DMS153 treated with DMSO at 0.1 percent for 48 hours (cell line): ENCODE measurements around the gene SUFU.
"Not testable (repeated sequence)": the region's sequence is repeated elsewhere in the genome, so short reads cannot be mapped to it uniquely, and the experiment has no call there.

Experiments
- DNase-seq: peaks from one replicate; lab custom pipeline; 2025; ENCODE audit not compliant: unreplicated experiment; lab: John Stamatoyannopoulos, UW

SUFU gene

GRCh38 chr10:102511583-102512274, 8.0 kb downstream of the SUFU start:
- DNase-seq, result no peak

GRCh38 chr10:102514487-102515311, 10.9 kb downstream of the SUFU start:
- no peak for DNase-seq

DNA sequence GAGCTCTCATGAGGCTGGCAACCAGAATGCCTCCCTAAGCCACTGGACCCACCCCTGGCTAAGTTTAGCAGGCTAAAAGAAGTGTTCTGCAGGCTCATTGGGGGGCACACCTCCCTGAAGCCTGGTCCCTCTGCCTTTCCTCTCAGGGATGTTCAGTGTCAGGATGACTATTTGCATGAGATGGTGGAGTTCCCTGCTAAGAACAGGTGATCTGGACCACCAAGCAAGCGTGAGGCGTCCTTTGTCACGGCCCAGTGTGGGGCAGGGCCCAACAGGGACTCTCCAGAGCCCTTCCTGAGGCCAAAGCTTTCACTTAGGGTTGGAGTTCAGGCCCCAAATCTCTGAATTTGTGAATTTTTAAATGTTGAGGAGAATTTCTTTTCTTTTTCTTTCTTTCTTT, 12.0 kb downstream of the SUFU start:
- DNase-seq, result no peak

- DNase-seq, result no peak
Observed at GRCh38 chr10:102517553-102517952, 13.8 kb downstream of the SUFU start.

DNA sequence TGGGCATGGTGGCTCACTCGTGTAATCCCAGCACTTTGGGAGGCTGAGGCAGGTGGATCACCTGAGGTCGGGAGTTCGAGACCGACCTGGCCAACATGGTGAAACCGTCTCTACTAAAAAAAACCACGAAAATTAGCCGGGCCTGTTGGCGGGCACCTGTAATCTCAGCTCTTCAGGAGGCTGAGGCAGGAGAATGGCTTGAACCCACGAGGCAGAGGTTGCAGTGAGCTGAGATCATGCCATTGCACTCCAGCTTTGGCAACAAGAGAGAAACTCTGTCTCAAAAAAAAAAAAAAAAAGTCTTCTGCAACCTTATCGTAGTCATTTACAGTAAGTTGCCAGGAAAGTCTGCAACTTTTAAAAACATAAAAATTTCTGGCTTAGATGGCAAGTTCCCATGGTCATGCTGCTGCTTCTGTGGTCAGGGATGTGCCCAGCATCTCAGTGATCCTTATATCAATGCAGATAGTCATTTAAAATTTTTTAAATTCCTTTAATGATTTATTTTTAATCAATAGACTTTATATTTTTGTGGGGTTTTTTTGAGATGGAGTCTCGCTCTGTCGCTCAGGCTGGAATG, 15.6 kb downstream of the SUFU start:
- DNase-seq, result no peak

DNA sequence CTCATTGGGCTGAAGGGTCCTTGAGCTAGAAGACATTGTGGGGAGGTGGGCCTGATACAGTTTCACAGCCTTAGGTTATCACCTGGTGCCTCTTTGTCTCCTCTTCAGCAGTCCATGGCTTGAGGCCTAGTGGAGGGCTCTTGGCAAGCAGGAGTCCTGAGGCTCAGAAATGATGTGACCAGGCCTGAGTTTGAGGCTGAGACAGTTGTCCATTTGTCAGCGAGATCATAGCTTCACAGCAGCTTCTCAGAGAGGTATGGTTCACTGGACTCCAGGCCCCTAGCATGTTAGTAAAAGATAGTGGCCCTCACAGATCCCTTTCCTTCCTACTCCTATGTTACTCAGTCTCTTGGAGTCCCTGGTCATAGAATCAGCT, 19.1 kb downstream of the SUFU start:
- DNase-seq, result no peak

DNA sequence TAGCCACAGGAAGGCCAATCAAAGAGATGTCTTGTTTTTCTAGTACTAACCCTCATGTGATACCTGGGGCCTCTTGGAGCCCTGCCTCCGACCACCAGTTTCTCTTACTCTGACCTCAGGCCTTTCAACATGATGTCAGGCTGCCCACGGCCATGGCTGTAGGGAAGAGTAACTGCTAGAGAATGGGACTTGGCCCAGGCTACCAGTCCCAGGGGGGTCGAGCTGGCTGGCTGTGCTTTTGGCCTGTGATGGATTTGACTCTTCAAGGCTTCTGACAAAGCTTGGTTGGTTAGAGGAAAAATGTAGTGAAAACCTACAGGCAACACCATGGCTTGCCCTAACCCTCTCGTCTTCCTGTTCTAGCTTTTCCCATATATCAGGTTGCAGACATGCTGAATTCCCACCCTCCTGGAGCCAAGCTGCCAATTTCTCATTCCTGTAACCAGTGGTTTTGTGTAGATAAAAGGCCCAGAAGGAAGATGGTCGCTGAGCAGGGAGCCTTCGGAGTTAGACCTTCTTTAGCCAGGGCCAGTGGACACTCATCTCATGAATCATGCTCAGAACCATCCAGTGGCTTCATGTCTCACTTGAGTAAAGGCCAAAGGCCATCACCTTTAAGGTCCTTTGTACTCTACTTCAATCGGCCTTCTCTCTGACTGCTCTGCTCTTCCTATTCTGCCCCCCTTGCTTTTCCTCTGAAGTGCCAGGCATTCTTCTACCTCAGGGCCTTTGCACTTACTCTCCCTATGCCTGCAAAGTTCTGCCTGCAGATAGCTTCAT, 19.7 kb downstream of the SUFU start:
- DNase-seq, result no peak

GRCh38 chr10:102524746-102525145, 21.0 kb downstream of the SUFU start:
- no peak for DNase-seq

DNA sequence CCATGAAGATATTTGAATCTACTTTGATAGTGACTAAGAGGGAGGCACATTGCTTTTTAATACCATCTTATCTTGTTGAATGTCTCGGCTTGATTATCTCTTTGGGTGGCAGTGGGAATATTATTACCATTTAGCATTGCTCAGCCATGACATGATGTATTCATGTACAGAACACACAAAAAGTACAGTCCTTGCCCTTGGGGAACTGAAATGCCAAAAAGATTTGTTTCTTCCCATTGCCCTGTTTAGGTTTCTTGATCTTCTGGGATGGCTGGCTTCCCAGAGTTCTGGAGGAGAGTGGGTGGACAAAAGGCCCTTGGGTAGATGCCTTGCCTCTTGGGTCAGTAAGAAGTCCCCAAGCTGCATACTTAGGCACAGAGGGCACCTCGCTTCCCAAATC, 23.8 kb downstream of the SUFU start:
- DNase-seq, result no peak

DNA sequence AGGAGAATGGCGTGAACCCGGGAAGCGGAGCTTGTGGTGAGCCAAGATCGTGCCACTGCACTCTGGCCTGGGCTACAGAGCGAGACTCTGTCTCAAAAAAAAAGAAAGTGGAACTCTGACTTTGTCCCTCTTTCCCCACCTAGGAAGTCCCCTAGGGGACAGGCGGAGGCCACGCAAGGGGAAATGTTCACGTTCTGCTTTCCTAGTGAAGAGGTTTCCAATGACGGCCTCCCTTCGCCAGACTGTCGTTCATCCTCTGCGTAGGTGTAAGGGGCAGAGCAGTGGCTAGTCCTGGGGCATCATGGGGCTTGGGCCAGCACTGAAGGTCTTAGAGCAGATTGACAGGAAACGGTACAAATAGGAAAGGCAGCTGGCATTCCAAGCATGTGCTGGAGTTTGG, 30.6 kb downstream of the SUFU start:
- DNase-seq, result no peak

DNA sequence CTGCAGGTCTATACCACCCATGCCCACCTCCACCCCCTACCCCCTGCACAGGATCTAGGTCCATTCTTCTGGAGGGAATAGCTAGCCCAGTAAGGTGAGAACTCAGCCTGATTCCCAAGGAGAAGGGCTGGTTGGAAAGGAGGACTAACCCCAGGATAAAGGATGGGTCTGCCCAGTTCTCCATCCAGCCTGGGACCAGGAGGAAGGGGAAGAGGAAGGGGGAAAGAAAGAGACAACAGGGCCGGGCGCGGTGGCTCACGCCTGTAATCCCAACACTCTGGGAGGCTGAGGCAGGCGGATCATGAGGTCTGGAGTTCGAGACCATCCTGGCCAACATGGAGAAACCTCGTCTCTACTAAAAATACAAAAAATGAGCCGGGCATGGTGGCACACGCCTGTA, 31.2 kb downstream of the SUFU start:
- DNase-seq, result not testable (repeated sequence)

DNA sequence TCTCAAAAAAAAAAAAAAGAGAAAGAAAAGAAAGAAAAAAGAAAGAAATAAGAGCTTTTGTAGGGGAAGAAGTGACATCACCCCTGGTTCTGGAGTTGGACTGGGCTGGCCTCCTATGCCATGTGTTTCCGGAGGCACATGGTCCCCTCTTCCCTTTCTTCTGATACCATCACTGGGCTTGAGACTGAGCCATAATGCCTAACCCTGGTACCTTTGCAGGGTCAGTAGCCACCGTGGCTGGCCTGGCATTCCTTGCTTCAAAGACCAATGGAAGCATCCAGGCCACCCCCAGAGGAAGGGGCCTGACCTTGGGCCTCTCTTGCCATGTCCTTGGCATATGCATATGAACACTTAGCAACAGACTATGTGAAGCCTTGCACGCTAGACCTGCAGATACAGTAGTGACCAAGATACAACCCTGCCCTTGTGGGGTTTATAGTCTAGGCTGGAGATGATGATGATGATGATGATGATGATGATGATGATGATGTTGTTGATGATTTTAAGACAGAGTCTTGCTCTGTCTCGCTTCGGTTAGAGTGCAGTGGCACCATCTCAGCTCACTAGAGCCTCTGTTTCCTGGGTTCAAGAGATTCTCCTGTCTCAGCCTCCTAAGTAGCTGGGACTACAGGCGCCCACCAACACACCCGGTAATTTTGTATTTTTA, 31.8 kb downstream of the SUFU start:
- no peak for DNase-seq

- DNase-seq, result no peak
Observed at GRCh38 chr10:102537367-102537766, 33.6 kb downstream of the SUFU start.

DNA sequence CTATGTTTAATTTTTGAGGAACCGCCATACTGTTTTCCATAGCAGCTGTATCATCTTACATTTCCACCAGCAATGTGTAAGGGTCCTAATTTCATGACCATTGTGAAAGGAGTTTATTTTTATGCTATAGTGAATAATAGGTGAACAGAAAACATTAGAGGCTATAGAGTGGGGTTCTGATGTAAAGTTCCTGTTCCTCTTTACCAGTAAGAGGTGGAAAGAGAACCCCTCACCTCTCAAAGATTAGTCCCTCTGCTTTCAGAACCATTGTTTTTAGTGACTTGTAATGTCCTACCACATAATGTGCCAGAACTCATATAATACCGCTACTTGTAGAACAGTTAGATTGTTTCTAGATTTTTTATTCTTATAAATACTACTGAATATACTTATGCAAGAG, 34.2 kb downstream of the SUFU start:
- no peak for DNase-seq

DNA sequence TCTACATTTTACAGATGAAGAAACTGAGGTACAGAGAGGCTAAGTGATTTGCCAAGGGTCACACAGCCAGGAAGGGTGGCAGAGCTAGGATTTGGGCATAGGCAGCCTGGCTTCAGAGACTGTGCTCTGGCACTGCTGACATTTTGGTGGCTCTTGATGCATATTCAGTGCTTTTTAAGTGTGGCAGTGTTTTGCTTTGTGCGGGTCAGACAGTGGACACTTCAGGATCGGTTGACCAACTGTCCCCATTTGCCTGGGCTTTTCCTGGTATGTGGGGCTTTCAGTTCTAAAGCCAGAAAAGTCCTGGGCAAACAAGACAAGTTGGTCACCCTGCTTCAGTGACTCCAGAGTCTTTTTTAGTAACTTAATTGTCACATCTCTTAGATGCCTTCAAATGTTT, 35.0 kb downstream of the SUFU start:
- no peak for DNase-seq

DNA sequence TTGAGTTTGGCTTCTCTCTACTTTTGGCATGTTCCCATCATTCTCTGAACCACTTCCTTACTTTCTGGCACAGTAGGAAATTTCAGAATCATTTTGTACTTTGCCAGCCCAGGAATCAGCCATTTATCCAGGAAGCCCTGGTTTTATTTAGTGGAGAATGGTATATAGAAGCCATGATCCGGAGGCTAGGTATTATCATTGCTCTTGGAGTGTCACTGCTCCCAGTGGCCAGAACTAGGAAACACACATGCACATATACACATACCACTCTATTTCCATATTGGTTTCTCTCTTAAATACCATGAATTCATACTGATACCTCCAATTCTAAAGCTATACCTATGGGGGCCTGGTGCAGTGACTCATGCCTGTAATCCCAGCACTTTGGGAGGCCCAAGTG, 36.3 kb downstream of the SUFU start:
- no peak for DNase-seq

DNA sequence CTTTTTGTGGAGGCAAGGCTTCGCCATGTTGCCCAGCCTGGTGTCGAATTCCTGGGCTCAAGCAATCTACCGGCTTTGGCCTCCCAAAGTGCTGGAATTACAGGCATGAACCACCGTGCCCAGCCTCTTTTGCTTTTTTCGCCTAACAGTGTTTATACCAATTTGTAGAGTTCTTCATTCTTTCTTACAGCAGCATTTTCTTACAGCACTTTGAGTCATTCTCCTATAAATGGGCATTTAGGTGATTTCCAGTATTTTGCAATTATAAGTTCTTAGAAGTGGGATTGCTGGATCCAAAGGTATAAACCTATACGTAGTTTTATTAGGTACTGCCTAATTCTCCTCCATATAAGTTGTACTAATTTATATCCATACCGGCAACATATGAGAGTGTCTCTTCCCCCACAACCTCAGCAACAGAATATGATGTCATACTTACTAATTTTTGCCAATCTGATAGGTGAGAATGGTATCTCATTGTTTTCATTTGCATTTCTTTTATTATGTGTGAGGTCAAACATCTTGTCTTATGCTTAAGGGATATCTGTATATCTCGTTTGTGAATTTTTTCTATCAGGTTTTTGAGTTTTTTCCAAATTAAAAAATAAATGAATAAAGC, 39.1 kb downstream of the SUFU start:
- no peak for DNase-seq

- no peak for DNase-seq
Observed at GRCh38 chr10:102545265-102545871, 41.6 kb downstream of the SUFU start.

- DNase-seq, result no peak
Observed at GRCh38 chr10:102545997-102546396, 42.2 kb downstream of the SUFU start.
